Tibial nerve (tissue), 4 donors: ENCODE results near the gene RCE1. TPM values are rescaled to one million over a fixed set of nuclear protein-coding genes. Genes with fewer than 3 reads are reported as not detected.

Experiments
- DNase-seq, 2 donors: peaks; one replicate each; pipeline ENCODE4 v3.0.0-alpha.2; 2019; ENCODE audit warnings: low spot score in 2 of 2
- H3K27ac ChIP-seq, 4 donors: fragments of 200-600 bp; sonication (generic) in 3 of 4; one replicate each; pipeline ENCODE4 v1.5.1; 2017 to 2019; ENCODE audit warnings: mild to moderate bottlenecking in 1 of 4
- H3K27me3 ChIP-seq, 2 donors: fragments of 200-600 bp; sonication (generic) in 1 of 2; one replicate each; pipeline versions ENCODE4 v1.5.1 to v1.6.0; 2017 to 2019
- H3K36me3 ChIP-seq, 3 donors: fragments of 200-600 bp; sonication (generic); one replicate each; pipeline ENCODE4 v1.5.1; 2018 to 2019
- H3K4me1 ChIP-seq, 4 donors: fragments of 200-600 bp; sonication (generic) in 3 of 4; one replicate each; pipeline ENCODE4 v1.5.1; 2017 to 2019
- H3K4me3 ChIP-seq, 4 donors: fragments of 200-600 bp; sonication (generic) in 3 of 4; one replicate each; pipeline ENCODE4 v1.5.1; 2017 to 2019; ENCODE audit warnings: mild to moderate bottlenecking in 1 of 4, moderate library complexity in 1 of 4
- H3K9me3 ChIP-seq, 4 donors: fragments of 200-600 bp; sonication (generic) in 3 of 4; one replicate each; pipeline ENCODE4 v1.5.1; 2017 to 2019
- EP300 ChIP-seq, 2 donors: sonication (generic); formaldehyde crosslinking; IDR thresholded peaks; one replicate each; pipeline ENCODE4 v1.6.1; 2017; ENCODE audit warnings: antibody characterized with exemption in 2 of 2, mild to moderate bottlenecking in 1 of 2
- POLR2A ChIP-seq, 2 donors: fragments of 450-650 bp; IDR thresholded peaks; one replicate each; pipeline ENCODE4 v1.6.1; 2017; ENCODE audit warnings: antibody characterized with exemption in 2 of 2, mild to moderate bottlenecking in 2 of 2, moderate library complexity in 2 of 2
- WGBS, 2 donors: methylation state at CpG; one replicate each; pipeline ENCODE4 v1.1.5; 2018; 5-methylcytosine and 5-hydroxymethylcytosine counted together
- total RNA-seq, 4 donors: library from RNA; depleted of rRNA; stranded (reverse); fragments of >200 nt; gene quantifications; one replicate each; pipeline ENCODE4 v1.1.0, GENCODE V29; 2016
- TF ChIP-seq, protein P1 (sequence below), 5 experiments: fragments of 200-600 bp in 3 of 5; fragments of 450-650 bp in 2 of 5; sonication (generic) in 3 of 5; IDR thresholded peaks; one replicate each; pipeline ENCODE4 v1.5.1; 2016 to 2019; ENCODE audit warnings: antibody characterized with exemption in 5 of 5, mild to moderate bottlenecking in 3 of 5, moderate library complexity in 2 of 5

RCE1 gene
- total RNA-seq, 4 donors from 2014 or later = 18.1 to 25.8 (median 20.9) TPM

DNA sequence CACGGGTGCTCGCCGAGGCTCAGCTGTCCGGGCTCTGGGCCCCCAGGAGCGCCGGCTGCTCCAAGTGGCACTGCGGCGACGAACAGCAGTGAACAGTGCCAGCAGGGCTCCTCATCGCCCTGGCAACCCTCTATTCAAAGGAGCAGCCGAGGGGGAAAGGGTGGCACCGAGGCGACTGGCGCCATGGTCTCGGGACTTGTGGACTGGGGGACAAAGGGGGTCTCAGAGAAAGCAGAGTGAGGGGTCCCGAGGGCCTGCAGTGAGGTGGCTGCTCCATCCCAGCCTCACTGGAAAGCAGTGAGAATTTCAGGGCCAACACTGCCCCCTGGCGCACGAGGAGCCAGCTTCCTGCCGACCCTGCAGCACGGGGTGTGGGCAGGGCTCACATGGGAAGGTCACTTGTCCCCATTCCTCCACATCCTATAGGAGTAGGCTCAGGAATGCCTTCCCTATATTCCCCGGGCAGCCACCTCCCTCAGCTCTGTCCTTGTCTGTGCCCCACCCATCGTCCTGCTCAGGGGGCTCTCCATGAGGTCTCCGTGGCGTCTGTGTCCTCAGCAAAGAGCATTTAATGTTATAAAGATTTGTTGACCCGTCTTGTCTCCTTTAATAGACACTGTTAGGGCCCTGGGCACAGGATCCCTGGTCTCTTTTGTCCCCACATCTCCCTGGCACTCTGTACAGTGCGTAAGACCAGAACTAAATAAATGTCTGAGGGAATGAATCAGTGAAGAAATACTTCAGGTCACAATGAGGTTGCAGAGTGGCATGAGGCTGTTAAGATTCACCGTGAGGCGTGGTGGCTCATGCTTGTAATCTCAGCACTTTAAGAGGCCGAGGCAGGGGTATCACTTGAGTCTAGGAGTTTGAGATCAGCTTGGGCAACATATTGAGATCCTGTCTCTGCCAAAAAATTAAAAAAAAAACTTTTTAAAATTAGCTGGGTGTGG, 40.0 kb downstream of the RCE1 start:
- H3K4me1 ChIP-seq = peaks cover 0 to 67% (median 31%) of the 10 kb centered on the region in 4 donors
- no peak for DNase-seq
- no peaks in the 10 kb centered on the region for H3K27me3 ChIP-seq
- H3K9me3 ChIP-seq = no peaks in the 10 kb centered on the region
- peak overlapping the region in 2 of 4 donors; percentile 5 to 25 for H3K4me3 ChIP-seq
- H3K27ac ChIP-seq = peak overlapping the region; percentile 17 to 81 (median 73)
- 40 to 45% methylated on average over 29 of the region's 29 CpGs for WGBS, 2 donors
- TF ChIP-seq EP300 (IDR thresholded peaks at IDR 0.05) (peak in 1 of 2 donors; percentile 43), POLR2A (IDR thresholded peaks at IDR 0.05) (no peak)
- TF ChIP-seq, protein P1, sequence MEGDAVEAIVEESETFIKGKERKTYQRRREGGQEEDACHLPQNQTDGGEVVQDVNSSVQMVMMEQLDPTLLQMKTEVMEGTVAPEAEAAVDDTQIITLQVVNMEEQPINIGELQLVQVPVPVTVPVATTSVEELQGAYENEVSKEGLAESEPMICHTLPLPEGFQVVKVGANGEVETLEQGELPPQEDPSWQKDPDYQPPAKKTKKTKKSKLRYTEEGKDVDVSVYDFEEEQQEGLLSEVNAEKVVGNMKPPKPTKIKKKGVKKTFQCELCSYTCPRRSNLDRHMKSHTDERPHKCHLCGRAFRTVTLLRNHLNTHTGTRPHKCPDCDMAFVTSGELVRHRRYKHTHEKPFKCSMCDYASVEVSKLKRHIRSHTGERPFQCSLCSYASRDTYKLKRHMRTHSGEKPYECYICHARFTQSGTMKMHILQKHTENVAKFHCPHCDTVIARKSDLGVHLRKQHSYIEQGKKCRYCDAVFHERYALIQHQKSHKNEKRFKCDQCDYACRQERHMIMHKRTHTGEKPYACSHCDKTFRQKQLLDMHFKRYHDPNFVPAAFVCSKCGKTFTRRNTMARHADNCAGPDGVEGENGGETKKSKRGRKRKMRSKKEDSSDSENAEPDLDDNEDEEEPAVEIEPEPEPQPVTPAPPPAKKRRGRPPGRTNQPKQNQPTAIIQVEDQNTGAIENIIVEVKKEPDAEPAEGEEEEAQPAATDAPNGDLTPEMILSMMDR (IDR thresholded peaks at IDR 0.05) = peak; percentile 63 to 78 (median 63)
- H3K36me3 ChIP-seq = no peaks in the 10 kb centered on the region

- Histone ChIP-seq H3K36me3 (no peaks in the 10 kb centered on the region), H3K9me3 (no peaks in the 10 kb centered on the region), H3K4me1 (peaks cover 0 to 55% (median 28%) of the 10 kb centered on the region in 4 donors), H3K27me3 (no peaks in the 10 kb centered on the region), H3K27ac (no peak overlapping the region), H3K4me3 (no peak overlapping the region)
- 98 to 100% methylated on average over 2 to 4 of the region's 4 CpGs for WGBS, 2 donors
- TF ChIP-seq POLR2A (IDR thresholded peaks at IDR 0.05) (no peak), EP300 (IDR thresholded peaks at IDR 0.05) (no peak)
- TF ChIP-seq, protein P1 (IDR thresholded peaks at IDR 0.05) = no peak
- no peak for DNase-seq
These were observed 41.2 kb downstream of the RCE1 start for GRCh38 chr11:66884443-66884842.

GRCh38 chr11:66885469-66885868, 42.2 kb downstream of the RCE1 start:
- Histone ChIP-seq H3K4me1 (peaks cover 0 to 45% (median 23%) of the 10 kb centered on the region in 4 donors), H3K27ac (no peak overlapping the region), H3K36me3 (no peaks in the 10 kb centered on the region), H3K9me3 (no peaks in the 10 kb centered on the region), H3K27me3 (no peaks in the 10 kb centered on the region), H3K4me3 (no peak overlapping the region)
- no peak for DNase-seq
- WGBS, 2 donors = 81 to 89% methylated on average over 4 of the region's 4 CpGs
- no peak for TF ChIP-seq EP300 (IDR thresholded peaks at IDR 0.05)
- TF ChIP-seq, protein P1 (IDR thresholded peaks at IDR 0.05) = no peak
- TF ChIP-seq POLR2A (IDR thresholded peaks at IDR 0.05) = no peak

DNA sequence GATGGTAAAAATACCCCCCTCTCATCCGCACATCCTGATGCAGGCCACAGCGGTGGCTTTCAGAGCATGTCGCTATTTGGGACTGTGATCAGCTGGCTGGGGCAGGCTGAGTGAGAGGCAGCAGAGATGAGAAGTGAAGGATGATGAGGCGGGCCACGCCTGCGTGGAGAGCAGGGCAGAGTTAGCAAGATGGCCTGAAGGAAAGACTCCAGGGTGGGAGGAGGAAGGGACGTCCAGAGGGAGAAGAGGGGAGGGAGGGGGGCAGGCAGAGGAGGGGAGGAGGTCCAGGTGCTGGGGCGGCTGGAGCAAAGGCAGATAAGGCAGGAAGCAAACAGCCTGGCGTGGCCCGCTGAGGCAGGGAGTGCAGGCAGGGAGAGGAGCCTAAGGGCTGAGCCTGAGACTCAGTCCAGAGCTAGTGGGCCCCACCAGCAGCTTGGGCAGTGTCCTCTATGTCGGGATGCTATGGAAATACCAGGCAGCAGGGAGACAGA, 42.8 kb downstream of the RCE1 start:
- TF ChIP-seq EP300 (IDR thresholded peaks at IDR 0.05) (no peak), POLR2A (IDR thresholded peaks at IDR 0.05) (no peak)
- TF ChIP-seq, protein P1 (IDR thresholded peaks at IDR 0.05) = no peak
- Histone ChIP-seq H3K4me1 (peaks cover 0 to 40% (median 17%) of the 10 kb centered on the region in 4 donors), H3K4me3 (no peak overlapping the region), H3K36me3 (no peaks in the 10 kb centered on the region), H3K27ac (no peak overlapping the region), H3K27me3 (no peaks in the 10 kb centered on the region), H3K9me3 (no peaks in the 10 kb centered on the region)
- DNase-seq = no peak
- WGBS, 2 donors = 65 to 72% methylated on average over 11 of the region's 11 CpGs
